Fibroblast of lung (primary cell): ENCODE results near the gene MKNK1. TPM values are rescaled to one million over a fixed set of nuclear protein-coding genes. Genes with fewer than 3 reads are reported as not detected.

Source experiments
- DNase-seq, 2 donors: peaks; one replicate each; pipeline versions ENCODE4 v3.0.0 to v3.0.0-alpha.2; 2010; ENCODE audit warnings: low read depth in 2 of 2
- H2AFZ ChIP-seq: 2 replicates; pipeline ENCODE4 v1.5.1; 2012; ENCODE audit warnings: low read length, control low read depth, inconsistent platforms
- H3K27ac ChIP-seq: 2 replicates; pipeline ENCODE4 v1.5.1; 2011; ENCODE audit warnings: low read length, control low read depth; ENCODE audit not compliant: insufficient read depth
- H3K27me3 ChIP-seq: 2 replicates; pipeline ENCODE4 v1.5.1; 2011; ENCODE audit warnings: mild to moderate bottlenecking, low read length; ENCODE audit not compliant: control insufficient read depth, insufficient read depth
- H3K36me3 ChIP-seq: 2 replicates; pipeline ENCODE4 v1.5.1; 2011; ENCODE audit warnings: low read length; ENCODE audit not compliant: control insufficient read depth, insufficient read depth
- H3K4me1 ChIP-seq: 2 replicates; pipeline ENCODE4 v1.5.1; 2011; ENCODE audit warnings: low read length; ENCODE audit not compliant: control insufficient read depth, insufficient read depth; ENCODE audit errors: extremely low read depth
- H3K4me2 ChIP-seq: 2 replicates; pipeline ENCODE4 v1.5.1; 2011; ENCODE audit warnings: low read length, control low read depth; ENCODE audit not compliant: insufficient read depth; ENCODE audit errors: extremely low read depth
- H3K4me3 ChIP-seq, 4 experiments: fragments of 200-600 bp in 1 of 4; sonication (generic) in 1 of 4; replicated peaks in 1 of 4; 2 replicates each; pipeline ENCODE4 v1.5.1; 2011 to 2016; ENCODE audit warnings: low read length in 4 of 4, low read depth in 3 of 4, mild to moderate bottlenecking in 3 of 4, control low read depth in 2 of 4, inconsistent platforms in 1 of 4, mixed read lengths in 1 of 4; ENCODE audit not compliant: insufficient read depth in 1 of 4; ENCODE audit errors: control extremely low read depth in 1 of 4
- H3K79me2 ChIP-seq: 2 replicates; pipeline ENCODE4 v1.5.1; 2012; ENCODE audit warnings: mild to moderate bottlenecking, low read length, inconsistent platforms; ENCODE audit not compliant: control insufficient read depth, insufficient read depth
- H3K9ac ChIP-seq: 2 replicates; pipeline ENCODE4 v1.5.1; 2011; ENCODE audit warnings: mild to moderate bottlenecking, low read length, control low read depth; ENCODE audit not compliant: insufficient read depth
- H3K9me3 ChIP-seq: 2 replicates; pipeline ENCODE4 v1.5.1; 2012; ENCODE audit warnings: low read depth, low read length; ENCODE audit not compliant: control insufficient read depth, insufficient read depth
- H4K20me1 ChIP-seq: 2 replicates; pipeline ENCODE4 v1.5.1; 2011; ENCODE audit warnings: low read length; ENCODE audit not compliant: control insufficient read depth, insufficient read depth; ENCODE audit errors: extremely low read depth
- CTCF ChIP-seq, 2 donors: IDR thresholded peaks in 1 of 2; conservative IDR thresholded peaks in 1 of 2; 1 replicate in 1 of 2; 2 replicates in 1 of 2; pipeline ENCODE4 v1.5.1; 2011 to 2012; ENCODE audit warnings: low read length in 2 of 2, control low read depth in 1 of 2, inconsistent platforms in 1 of 2, low read depth in 1 of 2, mild to moderate bottlenecking in 1 of 2
- EZH2 ChIP-seq: IDR thresholded peaks from 2 replicates; pipeline ENCODE4 v1.5.1; 2012; ENCODE audit warnings: low read length, control low read depth, mild to moderate bottlenecking; ENCODE audit errors: missing control alignments
- polyA plus RNA-seq, 2 donors: library from polyadenylated mRNA; depleted of rRNA in 1 of 2; stranded (reverse) in 1 of 2; unstranded in 1 of 2; fragments of >200 nt; gene quantifications; 2 replicates each; pipeline ENCODE4 v1.2.1, GENCODE V29; 2011 to 2012; ENCODE audit warnings: missing spikeins in 1 of 2
- total RNA-seq: library from RNA; depleted of rRNA; stranded (reverse); fragments of >200 nt; gene quantifications from 2 replicates; pipeline ENCODE4 v1.2.1, GENCODE V29; 2014

Gene MKNK1
- total and polyA plus RNA-seq, 2 donors (not counting 1 experiment from before 2014, with no cell fraction given) = 22.3 to 33.1 TPM

- H3K27me3 ChIP-seq = no peaks in the 10 kb centered on the region
- no peak overlapping the region for H3K4me2 ChIP-seq
- no peak for TF ChIP-seq EZH2
- no peak overlapping the region for H3K9ac ChIP-seq
- H3K9me3 ChIP-seq = no peaks in the 10 kb centered on the region
- H3K79me2 ChIP-seq = no peaks in the 10 kb centered on the region
- no peak overlapping the region for H3K27ac ChIP-seq
- peaks cover 2% of the 10 kb centered on the region for H3K4me1 ChIP-seq
- peaks cover 4% of the 10 kb centered on the region for H3K36me3 ChIP-seq
- no peak overlapping the region for H3K4me3 ChIP-seq
- no peak overlapping the region for H2AFZ ChIP-seq
- DNase-seq = no peak
- H4K20me1 ChIP-seq = no peaks in the 10 kb centered on the region
Measured at GRCh38 chr1:46596036-46596435, 8.0 kb downstream of the MKNK1 start.

- DNase-seq = no peak
- H4K20me1 ChIP-seq = no peaks in the 10 kb centered on the region
- H2AFZ ChIP-seq = no peak overlapping the region
- H3K4me2 ChIP-seq = no peak overlapping the region
- H3K36me3 ChIP-seq = peaks cover 5% of the 10 kb centered on the region
- H3K27me3 ChIP-seq = no peaks in the 10 kb centered on the region
- no peak overlapping the region for H3K4me3 ChIP-seq
- no peak overlapping the region for H3K9ac ChIP-seq
- H3K27ac ChIP-seq = no peak overlapping the region
- no peaks in the 10 kb centered on the region for H3K79me2 ChIP-seq
- no peaks in the 10 kb centered on the region for H3K9me3 ChIP-seq
- TF ChIP-seq EZH2 (no peak), CTCF (conservative IDR thresholded peaks at IDR 0.05 in 1 of 2, IDR thresholded peaks at IDR 0.05 in 1 of 2; ENCODE audit: low read depth in 1 of 2, low read length in 2 of 2) (no peak)
- H3K4me1 ChIP-seq = peaks cover 2% of the 10 kb centered on the region
Measured at GRCh38 chr1:46595127-46595526, 8.9 kb downstream of the MKNK1 start.

GRCh38 chr1:46594063-46594462 is 10.0 kb downstream of the MKNK1 start:
- Histone ChIP-seq H3K27ac (no peak overlapping the region), H3K79me2 (no peaks in the 10 kb centered on the region), H2AFZ (no peak overlapping the region), H3K4me3 (no peak overlapping the region), H3K9me3 (no peaks in the 10 kb centered on the region), H3K36me3 (peaks cover 7% of the 10 kb centered on the region), H4K20me1 (no peaks in the 10 kb centered on the region), H3K4me1 (no peaks in the 10 kb centered on the region), H3K9ac (no peak overlapping the region), H3K4me2 (no peak overlapping the region), H3K27me3 (no peaks in the 10 kb centered on the region)
- TF ChIP-seq CTCF (conservative IDR thresholded peaks at IDR 0.05 in 1 of 2, IDR thresholded peaks at IDR 0.05 in 1 of 2; ENCODE audit: low read depth in 1 of 2, low read length in 2 of 2) = no peak
- TF ChIP-seq EZH2 = no peak
- no peak for DNase-seq
